Mucosa of descending colon (tissue), 3 donors: ENCODE data around the gene CCDC88C. TPM values are rescaled to one million over a fixed set of nuclear protein-coding genes. Genes with fewer than 3 reads are reported as not detected.
"Not testable (repeated sequence)": the region's sequence is repeated elsewhere in the genome, so short reads cannot be mapped to it uniquely, and the experiment has no call there.

ENCODE experiments used
- ATAC-seq: fragments of 200-7000 bp; cut with Tn5 transposase; one replicate; pipeline ENCODE4 v1.9.1; 2020; ENCODE audit warnings: mild to moderate bottlenecking, moderate library complexity
- DNase-seq, 3 donors: peaks; one replicate each; pipeline ENCODE4 v3.0.0-alpha.2; 2020
- H3K36me3 ChIP-seq: fragments of 200-600 bp; one replicate; pipeline ENCODE4 v1.8.0; 2021; ENCODE audit warnings: low read depth, mild to moderate bottlenecking
- H3K4me1 ChIP-seq: fragments of 200-600 bp; one replicate; pipeline ENCODE4 v1.8.0; 2021; ENCODE audit warnings: low read depth, mild to moderate bottlenecking
- H3K4me3 ChIP-seq: fragments of 200-600 bp; one replicate; pipeline ENCODE4 v1.8.0; 2021; ENCODE audit warnings: mild to moderate bottlenecking
- H3K9me3 ChIP-seq: fragments of 200-600 bp; one replicate; pipeline ENCODE4 v1.8.0; 2021; ENCODE audit warnings: mild to moderate bottlenecking
- CTCF ChIP-seq: fragments of 200-600 bp; IDR thresholded peaks from one replicate; pipeline ENCODE4 v1.8.0; 2022; ENCODE audit warnings: antibody characterized with exemption, mild to moderate bottlenecking
- intact Hi-C, 2 donors: fragments of 100-400 bp; cut with DNase I in 1 of 2; cut with micrococcal nuclease in 1 of 2; formaldehyde crosslinking; loops; one replicate each; pipeline versions ENCODE4 v1.11.0 to v1.11.1; 2022; cut with DNase I, micrococcal nuclease
- total RNA-seq, 3 donors: library from RNA; stranded (reverse); fragmentation: NEBNext Ultra II Directional in 2 of 3; extraction: Animal tissue kit (Norgen Biotek cat#: 25700) in 2 of 3; gene quantifications; one replicate each; pipeline versions ENCODE4 v1.2.1 to v1.2.4, GENCODE V29; 2021 to 2023
- donor health status: DM: no; HTN: no; CAD: no; lungs with moderate emphysema.
- donor health status: DM: no; HTN: no; CAD: no.
- donor health status: DM: no; HTN: yes; CAD: no.

Gene CCDC88C
- total RNA-seq, 3 donors from 2014 or later = 30.1 to 62.1 (median 56.6) TPM

- no peaks in the 10 kb centered on the region for H3K4me1 ChIP-seq
- H3K9me3 ChIP-seq = no peaks in the 10 kb centered on the region
- no peak overlapping the region for H3K4me3 ChIP-seq
- H3K36me3 ChIP-seq = no peaks in the 10 kb centered on the region
- TF ChIP-seq CTCF = no peak
- intact Hi-C loops = no loop called here
- ATAC-seq (peak; percentile 67), DNase-seq (peak in 2 of 3 donors; percentile 57 to 70)
Observed at GRCh38 chr14:91229743-91230200, 187.8 kb downstream of the CCDC88C start.

- intact Hi-C loops = no loop called here
- ATAC-seq (no peak), DNase-seq (no peak)
- Histone ChIP-seq H3K36me3 (no peaks in the 10 kb centered on the region), H3K9me3 (no peaks in the 10 kb centered on the region), H3K4me1 (no peaks in the 10 kb centered on the region), H3K4me3 (no peak overlapping the region)
- no peak for TF ChIP-seq CTCF
Observed at GRCh38 chr14:91229005-91229382, 188.6 kb downstream of the CCDC88C start.

GRCh38 chr14:91228112-91229004 is 189.3 kb downstream of the CCDC88C start:
- peak in 2 of 3 donors; percentile 48 to 76 for DNase-seq
- no peak overlapping the region for H3K4me3 ChIP-seq
- no peaks in the 10 kb centered on the region for H3K36me3 ChIP-seq
- no peak for TF ChIP-seq CTCF
- peak; percentile 42 for ATAC-seq
- intact Hi-C loops = no loop called here
- no peaks in the 10 kb centered on the region for H3K4me1 ChIP-seq
- H3K9me3 ChIP-seq = no peaks in the 10 kb centered on the region

GRCh38 chr14:91227183-91227628 is 190.4 kb downstream of the CCDC88C start:
- ATAC-seq (no peak), DNase-seq (no peak)
- Histone ChIP-seq H3K36me3 (no peaks in the 10 kb centered on the region), H3K4me1 (no peaks in the 10 kb centered on the region), H3K4me3 (no peak overlapping the region), H3K9me3 (no peaks in the 10 kb centered on the region)
- no peak for TF ChIP-seq CTCF
- intact Hi-C loops = no loop called here

- H3K4me1 ChIP-seq, intact Hi-C loops, ATAC-seq, H3K4me3 ChIP-seq, DNase-seq, H3K36me3 ChIP-seq, H3K9me3 ChIP-seq: not testable (repeated sequence)
Observed at GRCh38 chr14:91226360-91226759, 191.3 kb downstream of the CCDC88C start.

GRCh38 chr14:91225025-91225424 is 192.6 kb downstream of the CCDC88C start:
- TF ChIP-seq CTCF = no peak
- intact Hi-C loops = no loop called here
- H3K9me3 ChIP-seq = no peaks in the 10 kb centered on the region
- no peaks in the 10 kb centered on the region for H3K4me1 ChIP-seq
- H3K36me3 ChIP-seq = no peaks in the 10 kb centered on the region
- no peak for DNase-seq
- ATAC-seq = no peak
- no peak overlapping the region for H3K4me3 ChIP-seq
